HEK293 (cell line): ENCODE measurements around the gene UPK1A.

Experiments
- BCL11A ChIP-seq: fragments of 450-650 bp; formaldehyde crosslinking; IDR thresholded peaks from 2 replicates; pipeline ENCODE4 v1.5.1; 2016; ENCODE audit warnings: low read depth, missing biosample characterization, missing genetic modification characterization
- GFI1B ChIP-seq: fragments of 450-650 bp; formaldehyde crosslinking; IDR thresholded peaks from 2 replicates; pipeline ENCODE4 v1.5.1; 2016; ENCODE audit warnings: missing biosample characterization, missing genetic modification characterization
- KLF9 ChIP-seq: fragments of 450-650 bp; formaldehyde crosslinking; IDR thresholded peaks from 2 replicates; pipeline ENCODE4 v1.5.1; 2016; ENCODE audit warnings: missing biosample characterization, missing genetic modification characterization, low read depth
- PRDM4 ChIP-seq: fragments of 450-650 bp; formaldehyde crosslinking; IDR thresholded peaks from 2 replicates; pipeline ENCODE4 v1.5.1; 2017; ENCODE audit warnings: missing biosample characterization, missing genetic modification characterization
- REPIN1 ChIP-seq: fragments of 450-650 bp; formaldehyde crosslinking; IDR thresholded peaks from 2 replicates; pipeline ENCODE4 v1.5.1; 2017; ENCODE audit warnings: missing biosample characterization, missing genetic modification characterization, low read depth
- SP3 ChIP-seq: fragments of 450-650 bp; formaldehyde crosslinking; IDR thresholded peaks from 2 replicates; pipeline ENCODE4 v1.5.1; 2016; ENCODE audit warnings: missing biosample characterization, missing genetic modification characterization
- SP7 ChIP-seq: fragments of 450-650 bp; formaldehyde crosslinking; IDR thresholded peaks from 2 replicates; pipeline ENCODE4 v1.5.1; 2016; ENCODE audit warnings: missing biosample characterization, missing genetic modification characterization
- WT1 ChIP-seq: fragments of 450-650 bp; formaldehyde crosslinking; IDR thresholded peaks from 2 replicates; pipeline ENCODE4 v1.5.1; 2016; ENCODE audit warnings: missing biosample characterization, missing genetic modification characterization
- ZBTB44 ChIP-seq: fragments of 450-650 bp; IDR thresholded peaks from 2 replicates; pipeline ENCODE4 v1.5.1; 2018; ENCODE audit warnings: missing biosample characterization, mild to moderate bottlenecking, missing genetic modification characterization
- ZFHX2 ChIP-seq: fragments of 450-650 bp; formaldehyde crosslinking; conservative IDR thresholded peaks from 2 replicates; pipeline ENCODE4 v1.5.1; 2016; ENCODE audit warnings: missing biosample characterization, missing genetic modification characterization
- ZIC2 ChIP-seq: fragments of 450-650 bp; formaldehyde crosslinking; IDR thresholded peaks from 2 replicates; pipeline ENCODE4 v1.5.1; 2016; ENCODE audit warnings: missing biosample characterization, missing genetic modification characterization
- ZNF10 ChIP-seq: fragments of 450-650 bp; formaldehyde crosslinking; IDR thresholded peaks from 2 replicates; pipeline ENCODE4 v1.5.1; 2017; ENCODE audit warnings: missing biosample characterization, missing genetic modification characterization
- ZNF112 ChIP-seq: fragments of 450-650 bp; formaldehyde crosslinking; IDR thresholded peaks from 2 replicates; pipeline ENCODE4 v1.5.0; 2017; ENCODE audit warnings: missing biosample characterization, missing genetic modification characterization
- ZNF114 ChIP-seq: fragments of 450-650 bp; formaldehyde crosslinking; IDR thresholded peaks from 2 replicates; pipeline ENCODE4 v1.5.0; 2017; ENCODE audit warnings: missing biosample characterization, missing genetic modification characterization
- ZNF133 ChIP-seq: fragments of 450-650 bp; formaldehyde crosslinking; IDR thresholded peaks from 2 replicates; pipeline ENCODE4 v1.5.1; 2016; ENCODE audit warnings: missing biosample characterization, missing genetic modification characterization
- ZNF155 ChIP-seq: fragments of 450-650 bp; formaldehyde crosslinking; IDR thresholded peaks from 2 replicates; pipeline ENCODE4 v1.5.1; 2016; ENCODE audit warnings: missing biosample characterization, missing genetic modification characterization
- ZNF174 ChIP-seq: fragments of 450-650 bp; formaldehyde crosslinking; IDR thresholded peaks from 2 replicates; pipeline ENCODE4 v1.5.0; 2017; ENCODE audit warnings: missing biosample characterization, mild to moderate bottlenecking, missing genetic modification characterization
- ZNF184 ChIP-seq: fragments of 450-650 bp; IDR thresholded peaks from 2 replicates; pipeline ENCODE4 v1.5.1; 2018; ENCODE audit warnings: missing biosample characterization, mild to moderate bottlenecking, missing genetic modification characterization
- ZNF2 ChIP-seq: fragments of 450-650 bp; formaldehyde crosslinking; IDR thresholded peaks from 2 replicates; pipeline ENCODE4 v1.5.1; 2016; ENCODE audit warnings: missing biosample characterization, missing genetic modification characterization
- ZNF354C ChIP-seq: fragments of 450-650 bp; formaldehyde crosslinking; IDR thresholded peaks from 2 replicates; pipeline ENCODE4 v1.5.1; 2016; ENCODE audit warnings: missing biosample characterization, missing genetic modification characterization, low read depth, borderline replicate concordance
- ZNF391 ChIP-seq: fragments of 450-650 bp; formaldehyde crosslinking; IDR thresholded peaks from 2 replicates; pipeline ENCODE4 v1.5.1; 2016; ENCODE audit warnings: low read depth, missing biosample characterization, missing genetic modification characterization, borderline replicate concordance
- ZNF398 ChIP-seq: fragments of 450-650 bp; formaldehyde crosslinking; IDR thresholded peaks from 2 replicates; pipeline ENCODE4 v1.5.1; 2017; ENCODE audit warnings: missing biosample characterization, missing genetic modification characterization
- ZNF473 ChIP-seq: fragments of 450-650 bp; formaldehyde crosslinking; IDR thresholded peaks from 2 replicates; pipeline ENCODE4 v1.5.1; 2017; ENCODE audit warnings: missing biosample characterization, missing genetic modification characterization
- ZNF514 ChIP-seq: fragments of 450-650 bp; formaldehyde crosslinking; IDR thresholded peaks from 2 replicates; pipeline ENCODE4 v1.5.1; 2016; ENCODE audit warnings: missing biosample characterization, missing genetic modification characterization
- ZNF544 ChIP-seq: fragments of 450-650 bp; formaldehyde crosslinking; IDR thresholded peaks from 2 replicates; pipeline ENCODE4 v1.5.0; 2017; ENCODE audit warnings: missing biosample characterization, missing genetic modification characterization
- ZNF560 ChIP-seq: fragments of 450-650 bp; formaldehyde crosslinking; IDR thresholded peaks from 2 replicates; pipeline ENCODE4 v1.5.1; 2017; ENCODE audit warnings: missing biosample characterization, missing genetic modification characterization, borderline replicate concordance
- ZNF580 ChIP-seq: fragments of 450-650 bp; formaldehyde crosslinking; IDR thresholded peaks from 2 replicates; pipeline ENCODE4 v1.5.1; 2016; ENCODE audit warnings: missing biosample characterization, missing genetic modification characterization
- ZNF645 ChIP-seq: fragments of 450-650 bp; formaldehyde crosslinking; IDR thresholded peaks from 2 replicates; pipeline ENCODE4; 2016; ENCODE audit warnings: missing biosample characterization, missing genetic modification characterization
- ZNF654 ChIP-seq: fragments of 450-650 bp; formaldehyde crosslinking; IDR thresholded peaks from 2 replicates; pipeline ENCODE4 v1.5.1; 2016; ENCODE audit warnings: low read depth, missing biosample characterization, missing genetic modification characterization
- ZNF660 ChIP-seq: fragments of 450-650 bp; IDR thresholded peaks from 2 replicates; pipeline ENCODE4 v1.5.1; 2018; ENCODE audit warnings: missing biosample characterization, mild to moderate bottlenecking, missing genetic modification characterization
- ZNF704 ChIP-seq: fragments of 450-650 bp; formaldehyde crosslinking; IDR thresholded peaks from 2 replicates; pipeline ENCODE4 v1.5.1; 2016; ENCODE audit warnings: missing biosample characterization, missing genetic modification characterization
- ZNF777 ChIP-seq: fragments of 450-650 bp; formaldehyde crosslinking; IDR thresholded peaks from 2 replicates; pipeline ENCODE4 v1.5.1; 2017; ENCODE audit warnings: missing biosample characterization, missing genetic modification characterization, borderline replicate concordance

The UPK1A gene

GRCh38 chr19:35702223-35703012 lies 36.1 kb downstream of the UPK1A start (continued):
- TF ChIP-seq ZNF184 (tag by site-specific recombination) (no peak), ZNF580 (tag by site-specific recombination) (no peak), SP7 (tag by site-specific recombination) (peak; percentile 78), ZNF114 (no peak), PRDM4 (tag by site-specific recombination) (peak; percentile 94), WT1 (tag by site-specific recombination) (peak; percentile 34; the same call in 1 of the 2 replicates), ZNF10 (tag by site-specific recombination) (no peak; the same call in 1 of the 2 replicates), ZNF133 (tag by site-specific recombination) (no peak), ZNF560 (tag by site-specific recombination) (no peak), KLF9 (tag by site-specific recombination) (peak; percentile 62), GFI1B (tag by site-specific recombination) (no peak), ZNF398 (tag by site-specific recombination) (no peak; the same call in 1 of the 2 replicates), ZNF354C (tag by site-specific recombination) (no peak), ZNF777 (tag by site-specific recombination) (peak; percentile 83; the same call in 1 of the 2 replicates), ZNF544 (tag by site-specific recombination) (no peak), ZFHX2 (tag by site-specific recombination) (no peak), ZNF645 (tag by site-specific recombination) (no peak), SP3 (tag by site-specific recombination) (peak; percentile 94), ZNF514 (tag by site-specific recombination) (no peak), ZNF112 (tag by site-specific recombination) (no peak), ZNF704 (no peak), ZBTB44 (tag by site-specific recombination) (no peak), REPIN1 (tag by site-specific recombination) (peak; percentile 94; the same call in 1 of the 2 replicates), ZNF174 (tag by site-specific recombination) (no peak), ZNF391 (peak; percentile 85), ZIC2 (tag by site-specific recombination) (peak; percentile 98), ZNF473 (no peak), ZNF155 (tag by site-specific recombination) (no peak), BCL11A (tag by site-specific recombination) (no peak; the same call in 1 of the 2 replicates), ZNF654 (tag by site-specific recombination) (no peak), ZNF660 (no peak), ZNF2 (tag by site-specific recombination) (peak; percentile 94; the same call in 1 of the 2 replicates)
